ENCODE data around the gene SMAD7.

DNA sequence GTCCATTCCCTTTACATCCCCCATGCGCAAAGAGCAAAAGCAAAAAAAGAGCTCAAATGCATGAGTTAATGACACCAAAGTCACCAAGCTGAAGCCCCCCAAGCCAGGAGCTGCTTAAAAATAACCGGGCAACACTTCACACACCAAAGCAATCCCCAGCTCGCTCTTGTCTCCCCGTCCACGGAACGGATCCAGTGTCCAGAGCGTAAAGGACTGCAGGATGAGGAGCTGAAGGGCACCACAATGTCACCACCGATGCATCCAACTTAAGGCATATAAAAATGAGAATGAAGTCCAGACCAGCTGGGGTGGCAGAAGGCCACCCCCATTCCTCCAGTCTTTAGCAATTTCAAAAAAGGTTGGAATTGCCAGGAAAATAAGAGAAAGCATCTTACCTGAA, 8.7 kb downstream of the SMAD7 start:
- TF ChIP-seq, protein P1, sequence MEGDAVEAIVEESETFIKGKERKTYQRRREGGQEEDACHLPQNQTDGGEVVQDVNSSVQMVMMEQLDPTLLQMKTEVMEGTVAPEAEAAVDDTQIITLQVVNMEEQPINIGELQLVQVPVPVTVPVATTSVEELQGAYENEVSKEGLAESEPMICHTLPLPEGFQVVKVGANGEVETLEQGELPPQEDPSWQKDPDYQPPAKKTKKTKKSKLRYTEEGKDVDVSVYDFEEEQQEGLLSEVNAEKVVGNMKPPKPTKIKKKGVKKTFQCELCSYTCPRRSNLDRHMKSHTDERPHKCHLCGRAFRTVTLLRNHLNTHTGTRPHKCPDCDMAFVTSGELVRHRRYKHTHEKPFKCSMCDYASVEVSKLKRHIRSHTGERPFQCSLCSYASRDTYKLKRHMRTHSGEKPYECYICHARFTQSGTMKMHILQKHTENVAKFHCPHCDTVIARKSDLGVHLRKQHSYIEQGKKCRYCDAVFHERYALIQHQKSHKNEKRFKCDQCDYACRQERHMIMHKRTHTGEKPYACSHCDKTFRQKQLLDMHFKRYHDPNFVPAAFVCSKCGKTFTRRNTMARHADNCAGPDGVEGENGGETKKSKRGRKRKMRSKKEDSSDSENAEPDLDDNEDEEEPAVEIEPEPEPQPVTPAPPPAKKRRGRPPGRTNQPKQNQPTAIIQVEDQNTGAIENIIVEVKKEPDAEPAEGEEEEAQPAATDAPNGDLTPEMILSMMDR (IDR thresholded peaks at IDR 0.05 in 4 of 5, conservative IDR thresholded peaks at IDR 0.05 in 1 of 5): no peak
- no peak for TF ChIP-seq POLR2A (IDR thresholded peaks at IDR 0.05)

Data from gastrocnemius medialis (tissue), 4 donors.